ENCODE data around the gene PLCL2.

GRCh38 chr3:17035033-17035432, 150.3 kb downstream of the PLCL2 start:
- TF ChIP-seq, protein P1, sequence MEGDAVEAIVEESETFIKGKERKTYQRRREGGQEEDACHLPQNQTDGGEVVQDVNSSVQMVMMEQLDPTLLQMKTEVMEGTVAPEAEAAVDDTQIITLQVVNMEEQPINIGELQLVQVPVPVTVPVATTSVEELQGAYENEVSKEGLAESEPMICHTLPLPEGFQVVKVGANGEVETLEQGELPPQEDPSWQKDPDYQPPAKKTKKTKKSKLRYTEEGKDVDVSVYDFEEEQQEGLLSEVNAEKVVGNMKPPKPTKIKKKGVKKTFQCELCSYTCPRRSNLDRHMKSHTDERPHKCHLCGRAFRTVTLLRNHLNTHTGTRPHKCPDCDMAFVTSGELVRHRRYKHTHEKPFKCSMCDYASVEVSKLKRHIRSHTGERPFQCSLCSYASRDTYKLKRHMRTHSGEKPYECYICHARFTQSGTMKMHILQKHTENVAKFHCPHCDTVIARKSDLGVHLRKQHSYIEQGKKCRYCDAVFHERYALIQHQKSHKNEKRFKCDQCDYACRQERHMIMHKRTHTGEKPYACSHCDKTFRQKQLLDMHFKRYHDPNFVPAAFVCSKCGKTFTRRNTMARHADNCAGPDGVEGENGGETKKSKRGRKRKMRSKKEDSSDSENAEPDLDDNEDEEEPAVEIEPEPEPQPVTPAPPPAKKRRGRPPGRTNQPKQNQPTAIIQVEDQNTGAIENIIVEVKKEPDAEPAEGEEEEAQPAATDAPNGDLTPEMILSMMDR (IDR thresholded peaks at IDR 0.05; ENCODE audit: low read length): no peak
- no peak for TF ChIP-seq EZH2 (IDR thresholded peaks at IDR 0.05; ENCODE audit: borderline replicate concordance, low read length)

Data from OCI-LY1 (cell line).